ENCODE results near the gene PRMT5.
A peak's percentile ranks its signal among the peaks of the same experiment; 100 is the strongest.
"Not testable (repeated sequence)": the region's sequence is repeated elsewhere in the genome, so short reads cannot be mapped to it uniquely, and the experiment has no call there.

PRMT5 gene

DNA sequence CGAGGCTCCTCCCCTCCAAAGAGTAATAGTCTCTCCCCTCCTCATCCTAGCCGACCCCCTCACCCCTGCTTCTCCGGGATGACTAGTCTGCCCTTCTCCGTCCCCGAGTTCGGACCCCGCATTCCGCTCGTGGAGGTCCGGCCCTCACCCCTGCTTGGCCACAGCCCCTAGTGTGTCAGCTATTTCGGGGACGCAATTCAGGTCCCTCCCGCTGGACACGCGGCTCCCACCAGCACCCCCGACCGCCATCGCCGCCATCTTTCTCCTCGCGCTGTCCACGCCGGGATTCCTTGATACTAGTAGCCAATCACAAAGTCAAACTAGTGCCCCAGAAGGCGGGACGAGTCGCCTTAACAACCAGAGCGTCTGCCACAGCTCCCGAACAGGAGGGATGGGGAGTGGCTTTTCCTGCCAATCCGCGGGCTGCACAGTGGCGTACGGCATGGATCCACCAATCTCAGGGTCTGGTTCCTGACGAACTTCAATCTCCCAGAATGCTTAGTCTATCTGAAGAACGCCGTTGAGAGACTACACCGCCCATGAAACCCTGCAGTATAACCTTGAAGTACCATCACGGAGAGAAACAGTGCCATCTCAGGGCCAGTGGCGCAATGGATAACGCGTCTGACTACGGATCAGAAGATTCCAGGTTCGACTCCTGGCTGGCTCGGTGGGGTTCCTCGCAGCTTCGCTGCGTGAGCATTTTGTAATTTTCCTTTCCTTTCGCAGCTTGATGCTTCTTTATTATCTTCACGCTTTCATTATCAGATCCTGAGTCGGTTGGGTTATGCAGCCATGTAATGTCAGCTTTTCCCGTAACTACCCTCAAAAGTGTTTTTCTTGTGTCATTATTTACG, at the start of gene PRMT5:
Gene PRMT5 (minus strand): TSS at position 273 of the 857 bp plus-strand sequence. CDS start 15 bp downstream, at position 258.
- peak; percentile 99 for DNase-seq

DNA sequence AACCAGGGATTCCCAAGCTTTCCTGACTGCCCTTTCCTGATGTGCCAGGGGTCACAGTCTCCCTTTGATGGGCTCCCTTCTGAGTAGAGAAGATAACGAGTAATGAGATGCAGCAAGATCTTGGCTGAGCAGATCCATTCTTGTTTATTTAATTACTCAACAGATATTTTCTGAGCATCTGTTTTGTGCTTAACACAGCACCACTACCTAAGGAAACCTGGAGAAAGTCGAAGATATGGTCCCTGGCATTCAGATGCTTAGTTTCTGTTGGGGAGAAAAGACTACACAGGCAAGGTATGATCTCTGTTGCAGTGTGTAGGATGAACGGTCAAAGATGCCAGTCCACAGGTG, 49.3 kb upstream of the PRMT5 start:
- no peak for DNase-seq

DNA sequence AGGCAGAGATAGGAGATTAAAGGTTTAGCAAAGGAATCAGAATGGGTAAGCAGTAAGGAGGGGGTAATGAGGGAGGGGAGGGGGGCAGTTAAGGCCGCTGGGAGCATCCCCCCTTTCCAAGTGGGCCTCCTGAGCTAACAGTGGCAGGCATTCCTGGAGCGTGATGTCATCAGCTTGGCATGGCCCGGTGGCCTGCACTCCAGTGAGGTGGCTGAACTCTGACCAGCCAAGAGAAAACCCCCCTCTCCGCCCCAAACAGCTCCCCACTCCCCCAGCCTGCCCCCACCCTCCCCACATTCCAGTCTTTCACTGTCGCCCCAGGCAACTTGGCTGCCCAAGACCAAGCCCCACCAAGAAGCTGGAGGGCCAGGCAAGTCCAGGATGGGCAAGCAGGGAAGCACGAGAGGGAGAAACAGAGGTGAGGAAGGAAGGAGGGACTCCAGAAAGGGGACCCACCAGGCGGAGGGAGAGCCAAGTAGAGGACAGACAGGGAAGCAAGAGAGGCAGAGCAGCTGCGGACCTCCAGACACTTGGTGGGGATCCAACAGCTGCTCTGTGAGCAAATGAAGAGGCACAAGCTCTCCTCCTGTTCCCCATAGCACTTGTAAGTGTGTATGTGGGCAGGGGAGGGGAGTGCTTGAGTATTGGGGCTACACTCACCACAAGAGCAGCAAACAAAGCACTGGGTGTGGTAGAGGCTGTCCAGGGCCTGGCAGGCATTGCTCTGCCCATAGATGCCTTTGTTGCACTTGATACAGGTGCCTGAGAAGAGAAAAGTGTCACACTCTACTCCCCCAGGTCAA, 48.7 kb upstream of the PRMT5 start:
- no peak for DNase-seq

DNA sequence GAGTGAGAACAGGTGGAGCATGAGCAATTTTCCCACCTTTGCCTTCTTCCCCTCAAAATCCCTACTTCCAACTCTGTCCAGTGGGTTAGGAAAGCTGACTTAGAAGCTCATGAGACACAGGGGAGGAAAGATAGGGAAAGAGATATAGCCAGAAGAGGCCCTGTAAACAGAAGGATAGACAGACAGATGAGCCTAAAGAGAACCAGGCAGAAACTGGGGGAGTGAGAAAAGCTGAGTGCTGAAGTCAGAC, 48.2 kb upstream of the PRMT5 start:
- no peak for DNase-seq

- DNase-seq = no peak
These were observed 47.7 kb upstream of the PRMT5 start for GRCh38 chr14:22976620-22977433.

GRCh38 chr14:22974530-22975313, 45.5 kb upstream of the PRMT5 start:
- DNase-seq = no peak

GRCh38 chr14:22973217-22974032, 44.2 kb upstream of the PRMT5 start:
- peak; percentile 52 for DNase-seq

DNA sequence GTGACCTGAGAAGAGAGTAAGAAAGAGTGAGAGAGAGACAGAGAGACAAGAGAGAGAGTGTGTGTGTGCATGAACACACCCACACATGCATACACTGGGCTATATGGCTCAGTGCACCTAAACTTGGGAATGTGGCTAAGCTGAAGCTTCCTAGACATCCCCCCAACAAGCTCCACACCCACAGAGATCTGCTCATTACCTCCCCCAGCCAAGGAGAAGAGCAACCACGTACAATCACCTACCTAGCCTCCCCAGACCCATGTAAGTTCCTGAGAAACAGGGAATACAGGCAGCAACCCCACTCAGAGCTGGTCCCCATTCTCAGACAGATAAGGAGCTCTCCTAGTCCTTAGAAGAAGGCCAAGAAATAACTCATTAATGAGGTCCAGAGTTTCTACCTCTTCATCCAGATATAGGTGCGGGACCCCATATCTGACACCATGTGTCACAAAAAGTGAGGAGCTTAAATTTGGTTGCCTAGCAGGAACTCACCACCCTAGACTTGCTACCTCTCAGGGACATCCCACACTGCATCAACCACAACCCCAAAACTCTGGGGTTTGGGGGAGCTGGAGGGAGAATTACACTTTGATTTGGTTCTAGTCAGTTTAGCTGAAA, 43.2 kb upstream of the PRMT5 start:
- DNase-seq = no peak

DNA sequence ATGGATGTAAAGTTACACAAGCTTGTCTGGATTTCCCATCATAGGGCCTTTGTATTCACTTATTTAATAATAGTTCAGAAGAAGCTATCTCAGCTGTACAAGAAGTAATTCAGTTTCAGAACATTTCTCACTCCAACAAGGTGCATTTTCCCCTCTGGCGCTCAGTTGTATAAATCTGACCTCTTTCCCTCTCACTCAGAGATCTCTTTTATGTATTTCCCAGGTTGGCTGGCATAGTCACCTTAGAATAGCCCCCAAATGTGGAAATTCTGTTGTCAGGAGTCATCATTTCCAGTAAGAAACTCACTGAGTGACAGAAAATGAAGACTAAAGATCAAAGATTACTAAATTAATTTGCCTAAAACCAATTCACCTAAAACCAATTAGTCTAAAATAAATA, 42.0 kb upstream of the PRMT5 start:
- no peak for DNase-seq

DNA sequence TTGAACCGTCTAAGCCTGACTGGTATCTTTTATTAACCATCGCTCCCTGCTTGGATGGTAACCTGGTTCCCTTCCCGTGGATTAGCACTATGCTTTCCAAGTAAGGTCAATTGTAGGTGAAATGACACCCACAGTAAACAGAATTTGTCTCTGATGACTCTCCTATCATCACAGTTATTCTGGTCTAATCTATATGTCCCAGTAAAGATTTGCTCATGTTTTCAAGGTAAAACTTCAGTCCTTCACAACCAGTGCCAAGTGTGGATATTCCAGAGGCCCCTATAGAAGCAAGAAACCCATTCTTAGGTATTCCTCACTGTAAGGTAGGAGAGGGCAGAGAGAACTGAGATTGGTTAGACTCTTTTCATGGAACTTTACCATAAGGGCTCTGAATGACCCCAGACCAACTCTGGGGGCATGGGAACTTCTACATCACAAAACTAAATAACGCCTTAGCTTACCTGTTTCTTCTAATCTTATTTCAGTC, 37.6 kb upstream of the PRMT5 start:
- DNase-seq = no peak

DNA sequence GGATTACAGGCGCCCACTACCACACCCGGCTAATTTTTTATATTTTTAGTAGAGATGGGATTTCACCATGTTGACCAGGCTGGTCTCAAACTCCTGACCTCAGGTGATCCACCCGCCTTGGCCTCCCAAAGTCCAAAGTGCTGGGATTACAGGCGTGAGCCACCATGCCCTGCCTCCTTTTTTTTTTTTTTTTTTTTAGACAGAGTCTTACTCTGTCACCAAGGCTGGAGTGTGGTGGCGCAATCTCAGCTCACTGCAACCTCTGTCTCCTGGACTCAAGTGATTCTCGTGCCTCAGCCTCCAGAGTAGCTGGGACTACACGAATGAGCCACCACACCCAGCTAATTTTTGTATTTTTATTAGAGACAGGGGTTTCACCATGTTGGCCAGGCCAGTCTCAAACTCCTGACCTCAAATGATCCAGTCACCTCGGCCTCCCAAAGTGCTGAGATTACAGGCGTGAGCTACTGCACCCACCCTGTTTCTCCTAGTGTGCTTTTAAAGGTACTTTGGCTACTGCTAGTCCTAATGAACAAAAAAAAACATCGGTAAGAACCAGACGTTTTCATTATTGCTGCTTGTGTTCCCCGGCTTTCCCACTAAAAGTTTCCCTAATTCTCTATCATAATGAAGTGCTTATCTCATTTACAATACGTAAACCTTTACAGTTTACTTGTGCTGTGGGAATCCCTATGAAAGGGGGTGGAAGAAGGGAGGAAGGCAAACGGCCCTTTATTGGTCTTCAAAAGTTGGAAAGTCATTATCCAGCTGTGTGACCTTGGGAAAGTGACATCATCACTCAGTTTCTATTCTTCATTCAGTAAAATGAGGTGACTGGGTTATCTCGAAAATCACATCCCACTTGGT, 37.0 kb upstream of the PRMT5 start:
- DNase-seq = not testable (repeated sequence)

- no peak for DNase-seq
These were observed 33.0 kb upstream of the PRMT5 start for GRCh38 chr14:22962061-22962676.

DNA sequence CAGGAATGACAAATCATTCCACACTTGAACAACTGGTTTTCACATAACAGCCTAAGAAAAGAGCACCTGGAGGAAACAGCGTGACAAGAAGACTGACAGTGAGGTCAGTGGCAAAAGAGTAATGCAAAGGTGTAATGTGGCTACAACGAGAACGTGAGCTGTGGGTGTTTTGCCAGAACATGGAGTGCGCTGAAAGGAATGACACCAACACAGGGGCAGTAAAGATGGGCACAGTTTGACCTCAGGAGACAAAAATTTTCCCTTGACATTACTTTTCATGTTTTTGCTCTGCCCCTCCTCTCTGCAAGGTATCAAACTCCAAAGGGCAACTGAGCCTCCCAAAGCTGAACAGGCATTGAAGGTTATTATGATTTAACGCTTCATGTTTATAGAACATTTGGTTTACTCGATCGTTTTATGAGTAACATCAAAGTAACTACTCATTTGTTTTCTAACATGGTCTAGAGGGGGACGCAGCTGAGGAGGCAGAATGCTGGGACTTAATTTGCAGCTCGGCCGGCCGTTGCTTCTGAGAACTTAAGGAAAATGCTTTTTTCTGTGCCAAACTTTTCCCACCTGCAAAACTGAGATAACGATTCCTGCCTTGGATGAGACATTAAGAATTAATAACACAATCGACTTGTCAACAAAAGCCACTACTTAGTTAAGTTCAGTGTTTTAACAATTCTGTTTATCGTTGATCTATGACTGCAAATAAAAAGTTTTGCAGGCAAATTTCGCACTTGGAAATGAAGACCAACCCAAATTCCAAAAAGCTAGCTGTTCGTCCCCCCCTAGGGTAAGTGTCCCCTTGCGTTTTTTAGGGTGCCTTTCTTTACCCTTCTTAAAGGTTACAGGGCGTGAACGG, 26.8 kb upstream of the PRMT5 start:
- no peak for DNase-seq

GRCh38 chr14:22952418-22952817, 23.2 kb upstream of the PRMT5 start:
- DNase-seq = no peak

GRCh38 chr14:22951795-22952194, 22.6 kb upstream of the PRMT5 start:
- not testable (repeated sequence) for DNase-seq

DNA sequence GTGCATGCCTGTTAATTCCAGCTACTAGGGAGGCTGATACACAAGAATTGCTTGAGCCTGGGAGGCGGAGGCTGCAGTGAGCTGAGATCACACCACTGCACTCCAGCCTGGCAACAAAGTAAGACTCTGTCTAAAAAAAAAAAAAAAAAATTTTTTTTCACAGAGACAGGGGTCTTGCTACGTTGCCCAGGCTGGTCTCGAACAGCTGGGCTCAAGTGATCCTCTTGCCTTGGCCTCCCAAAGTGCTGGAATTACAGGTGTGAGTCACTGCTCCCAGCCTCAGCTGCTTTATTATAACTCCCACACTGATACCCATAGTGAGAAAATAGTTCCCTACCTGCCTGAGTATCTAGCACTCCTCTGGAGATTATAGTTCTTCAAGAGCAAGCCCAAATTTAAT, 16.5 kb upstream of the PRMT5 start:
- DNase-seq = no peak

- no peak for DNase-seq
These were observed 10.5 kb upstream of the PRMT5 start for GRCh38 chr14:22939684-22940083.

GRCh38 chr14:22935156-22935555, 6.0 kb upstream of the PRMT5 start:
- DNase-seq = no peak

GRCh38 chr14:22932146-22932545, 3.0 kb upstream of the PRMT5 start:
- no peak for DNase-seq
